Sigmoid colon (tissue), 7 donors: Measurements from ENCODE around the gene RAF1. TPM values are rescaled to one million over a fixed set of nuclear protein-coding genes. Genes with fewer than 3 reads are reported as not detected.

ENCODE experiments used
- DNase-seq: peaks from one replicate; pipeline ENCODE4 v3.0.0-alpha.2; 2019
- H3K27ac ChIP-seq, 4 donors: fragments of 200-600 bp; sonication (generic); one replicate each; pipeline ENCODE4 v1.5.1; 2016 to 2019; ENCODE audit warnings: mild to moderate bottlenecking in 1 of 4
- H3K27me3 ChIP-seq, 3 donors: fragments of 200-600 bp; sonication (generic); one replicate each; pipeline ENCODE4 v1.5.1; 2019; ENCODE audit warnings: mild to moderate bottlenecking in 1 of 3
- H3K36me3 ChIP-seq, 4 donors: fragments of 200-600 bp; sonication (generic); one replicate each; pipeline ENCODE4 v1.5.1; 2016 to 2019
- H3K4me1 ChIP-seq, 4 donors: fragments of 200-600 bp; sonication (generic); one replicate each; pipeline ENCODE4 v1.5.1; 2017 to 2019
- H3K4me3 ChIP-seq, 4 donors: fragments of 200-600 bp; sonication (generic); one replicate each; pipeline ENCODE4 v1.5.1; 2017 to 2019; ENCODE audit warnings: mild to moderate bottlenecking in 2 of 4, moderate library complexity in 1 of 4
- H3K9me3 ChIP-seq, 4 donors: fragments of 200-600 bp in 3 of 4; sonication (generic) in 3 of 4; one replicate each; pipeline versions ENCODE4 v1.5.1 to v1.6.1; 2013 to 2019
- EP300 ChIP-seq, 4 donors: sonication (generic); formaldehyde crosslinking; IDR thresholded peaks; one replicate each; pipeline ENCODE4 v1.6.1; 2017; ENCODE audit warnings: antibody characterized with exemption in 4 of 4
- POLR2A ChIP-seq, 2 donors: fragments of 450-650 bp; IDR thresholded peaks; one replicate each; pipeline ENCODE4 v1.6.1; 2016; ENCODE audit warnings: antibody characterized with exemption in 2 of 2, mild to moderate bottlenecking in 2 of 2, moderate library complexity in 2 of 2
- POLR2AphosphoS5 ChIP-seq, 4 donors: sonication (generic); formaldehyde crosslinking; IDR thresholded peaks; one replicate each; pipeline ENCODE4 v1.6.1; 2017; ENCODE audit warnings: antibody characterized with exemption in 4 of 4
- WGBS, 2 donors: extraction: QIAGEN DNeasy Blood & Tissue Kit; methylation state at CpG; one replicate each; pipeline ENCODE4 v1.1.7; 2013; 5-methylcytosine and 5-hydroxymethylcytosine counted together
- intact Hi-C: fragments of 100-400 bp; cut with DNase I; formaldehyde crosslinking; loops from one replicate; pipeline ENCODE4 v1.15.1; 2023
- polyA plus RNA-seq, 3 donors: library from polyadenylated mRNA; stranded (reverse); fragments of 200-250 nt; gene quantifications; one replicate each; pipeline ENCODE4 v1.2.3, GENCODE V29; 2013
- total RNA-seq, 4 donors: library from RNA; depleted of rRNA; stranded (reverse); fragments of >200 nt; gene quantifications; one replicate each; pipeline ENCODE4 v1.1.0, GENCODE V29; 2016
- TF ChIP-seq, protein P1 (sequence below), 4 experiments: fragments of 450-650 bp in 3 of 4; fragments of 200-600 bp in 1 of 4; IDR thresholded peaks; one replicate each; pipeline ENCODE4 v1.5.1; 2016 to 2019; ENCODE audit warnings: antibody characterized with exemption in 4 of 4, mild to moderate bottlenecking in 3 of 4, moderate library complexity in 2 of 4
- donor health status: healthy with polysubstance abuse.
- donor health status: Bipolar disorder and iron deficiency.
- donor health status: healthy.

The RAF1 gene
- total and polyA plus RNA-seq, 7 donors, result 45.0 to 101 (median 83.8) TPM

DNA sequence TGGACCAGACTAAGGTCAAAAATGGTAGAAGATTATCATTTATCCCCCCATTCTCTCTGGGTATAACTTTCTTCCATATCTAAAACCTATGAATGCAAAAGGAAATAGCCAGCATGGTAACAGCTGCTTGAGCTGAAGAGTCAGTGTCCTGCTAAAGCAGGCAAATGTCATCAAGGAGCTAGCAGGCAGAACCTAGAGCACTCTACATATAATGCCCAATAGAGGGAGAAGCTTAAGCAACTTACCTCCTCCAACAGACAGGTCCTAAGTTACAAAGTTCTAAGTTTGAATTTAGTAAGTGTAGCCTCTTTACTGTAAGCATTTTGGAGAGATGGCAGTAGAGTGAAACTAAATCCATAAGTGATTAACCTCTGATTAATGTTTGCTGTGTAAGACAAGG, 7.7 kb downstream of the RAF1 start:
- H3K36me3 ChIP-seq, result no peaks in the 10 kb centered on the region
- H3K9me3 ChIP-seq, result no peaks in the 10 kb centered on the region
- H3K4me1 ChIP-seq, result peaks cover 0 to 82% (median 71%) of the 10 kb centered on the region in 4 donors
- no peaks in the 10 kb centered on the region for H3K27me3 ChIP-seq
- no peak for DNase-seq
- H3K27ac ChIP-seq, result no peak overlapping the region
- intact Hi-C loops, result no loop called here
- TF ChIP-seq POLR2A (IDR thresholded peaks at IDR 0.05) (no peak), EP300 (IDR thresholded peaks at IDR 0.05) (no peak), POLR2AphosphoS5 (IDR thresholded peaks at IDR 0.05) (no peak)
- TF ChIP-seq, protein P1, sequence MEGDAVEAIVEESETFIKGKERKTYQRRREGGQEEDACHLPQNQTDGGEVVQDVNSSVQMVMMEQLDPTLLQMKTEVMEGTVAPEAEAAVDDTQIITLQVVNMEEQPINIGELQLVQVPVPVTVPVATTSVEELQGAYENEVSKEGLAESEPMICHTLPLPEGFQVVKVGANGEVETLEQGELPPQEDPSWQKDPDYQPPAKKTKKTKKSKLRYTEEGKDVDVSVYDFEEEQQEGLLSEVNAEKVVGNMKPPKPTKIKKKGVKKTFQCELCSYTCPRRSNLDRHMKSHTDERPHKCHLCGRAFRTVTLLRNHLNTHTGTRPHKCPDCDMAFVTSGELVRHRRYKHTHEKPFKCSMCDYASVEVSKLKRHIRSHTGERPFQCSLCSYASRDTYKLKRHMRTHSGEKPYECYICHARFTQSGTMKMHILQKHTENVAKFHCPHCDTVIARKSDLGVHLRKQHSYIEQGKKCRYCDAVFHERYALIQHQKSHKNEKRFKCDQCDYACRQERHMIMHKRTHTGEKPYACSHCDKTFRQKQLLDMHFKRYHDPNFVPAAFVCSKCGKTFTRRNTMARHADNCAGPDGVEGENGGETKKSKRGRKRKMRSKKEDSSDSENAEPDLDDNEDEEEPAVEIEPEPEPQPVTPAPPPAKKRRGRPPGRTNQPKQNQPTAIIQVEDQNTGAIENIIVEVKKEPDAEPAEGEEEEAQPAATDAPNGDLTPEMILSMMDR (IDR thresholded peaks at IDR 0.05), result no peak
- H3K4me3 ChIP-seq, result no peak overlapping the region

DNA sequence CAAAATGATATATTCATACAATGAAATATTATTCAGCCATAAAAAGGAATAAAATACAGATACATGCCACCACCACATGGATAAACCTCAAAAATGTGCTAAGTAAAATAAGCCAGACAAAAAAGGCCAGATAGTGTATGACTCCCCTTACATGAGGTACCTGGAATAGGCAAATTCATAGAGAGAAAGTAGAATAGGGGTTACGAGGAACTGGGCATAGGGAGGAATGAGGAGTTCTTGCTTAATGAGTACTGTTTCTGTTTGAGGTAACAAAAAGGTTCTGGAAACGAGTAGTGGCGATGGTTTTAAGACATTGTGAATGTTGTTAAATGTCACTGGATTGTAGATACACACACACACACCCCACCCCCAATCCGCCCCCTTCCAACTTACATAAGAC, 8.2 kb downstream of the RAF1 start:
- intact Hi-C loops, result no loop called here
- Histone ChIP-seq H3K27me3 (no peaks in the 10 kb centered on the region), H3K4me1 (peaks cover 0 to 79% (median 69%) of the 10 kb centered on the region in 4 donors), H3K36me3 (no peaks in the 10 kb centered on the region), H3K27ac (no peak overlapping the region), H3K4me3 (no peak overlapping the region), H3K9me3 (no peaks in the 10 kb centered on the region)
- TF ChIP-seq POLR2AphosphoS5 (IDR thresholded peaks at IDR 0.05), result no peak
- TF ChIP-seq, protein P1 (IDR thresholded peaks at IDR 0.05), result no peak
- no peak for TF ChIP-seq POLR2A (IDR thresholded peaks at IDR 0.05)
- no peak for TF ChIP-seq EP300 (IDR thresholded peaks at IDR 0.05)
- 66 to 78% methylated on average over 4 of the region's 4 CpGs for WGBS, 2 donors
- no peak for DNase-seq

DNA sequence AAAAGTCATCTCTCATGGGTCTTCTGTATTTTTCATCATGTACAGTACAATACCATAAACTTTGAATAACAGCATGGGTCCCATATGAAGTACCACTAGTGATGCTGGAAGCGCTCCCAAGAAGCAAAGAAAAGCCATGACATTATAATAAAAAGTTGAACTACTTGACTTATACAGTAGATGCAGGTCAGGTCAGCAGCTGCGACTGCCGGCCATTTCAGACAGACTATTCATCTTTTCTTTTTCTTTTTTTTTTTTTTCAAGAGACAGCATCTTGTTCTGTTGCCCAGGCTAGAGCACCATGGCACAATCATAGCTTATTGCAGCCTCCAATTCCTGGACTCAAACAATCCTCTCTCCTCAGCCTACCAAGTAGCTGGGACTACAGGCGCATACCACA, 10.2 kb downstream of the RAF1 start:
- WGBS, 2 donors, result 79 to 89% methylated on average over 4 of the region's 4 CpGs
- intact Hi-C loops, result no loop called here
- H3K27me3 ChIP-seq, result no peaks in the 10 kb centered on the region

DNA sequence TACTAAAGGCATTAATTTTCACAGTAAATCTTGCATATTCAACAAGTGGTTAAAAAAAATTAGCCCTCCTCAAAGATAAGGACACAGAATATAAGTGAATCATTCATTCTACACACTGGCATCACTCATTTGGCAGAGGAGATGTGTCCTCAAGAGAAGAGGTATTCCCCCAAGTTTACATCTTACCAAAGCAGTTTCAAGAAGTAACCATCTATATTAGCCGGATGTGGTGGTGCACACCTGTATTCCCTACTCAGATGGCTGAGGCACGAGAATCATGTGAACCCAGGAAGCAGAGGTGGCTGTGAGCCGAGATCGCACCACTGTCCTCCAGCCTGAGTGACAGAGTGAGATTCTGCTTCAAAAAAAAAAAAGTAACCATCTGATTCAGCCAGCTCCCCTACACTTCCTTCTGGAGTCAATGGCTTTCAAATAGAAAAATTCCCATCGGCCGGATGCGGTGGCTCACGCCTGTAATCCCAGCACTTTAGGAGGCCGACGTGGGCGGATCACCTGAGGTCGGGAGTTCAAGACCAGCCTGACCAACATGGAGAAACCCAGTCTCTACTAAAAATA, 15.4 kb downstream of the RAF1 start:
- Histone ChIP-seq H3K27ac (no peak overlapping the region), H3K4me3 (no peak overlapping the region), H3K27me3 (no peaks in the 10 kb centered on the region), H3K36me3 (no peaks in the 10 kb centered on the region), H3K9me3 (no peaks in the 10 kb centered on the region), H3K4me1 (peaks cover 0 to 60% (median 42%) of the 10 kb centered on the region in 4 donors)
- 92 to 95% methylated on average over 12 of the region's 12 CpGs for WGBS, 2 donors
- TF ChIP-seq, protein P1 (IDR thresholded peaks at IDR 0.05), result no peak
- TF ChIP-seq EP300 (IDR thresholded peaks at IDR 0.05) (no peak), POLR2AphosphoS5 (IDR thresholded peaks at IDR 0.05) (no peak), POLR2A (IDR thresholded peaks at IDR 0.05) (no peak)
- DNase-seq, result no peak
- intact Hi-C loops, result no loop called here

More for the DNA sequence above, 10.2 kb downstream of the RAF1 start:
- H3K27ac ChIP-seq, result no peak overlapping the region
- H3K9me3 ChIP-seq, result no peaks in the 10 kb centered on the region
- H3K4me3 ChIP-seq, result no peak overlapping the region
- TF ChIP-seq, protein P1 (IDR thresholded peaks at IDR 0.05), result no peak
- TF ChIP-seq POLR2A (IDR thresholded peaks at IDR 0.05) (no peak), EP300 (IDR thresholded peaks at IDR 0.05) (no peak), POLR2AphosphoS5 (IDR thresholded peaks at IDR 0.05) (no peak)
- peaks cover 0 to 60% (median 56%) of the 10 kb centered on the region in 4 donors for H3K4me1 ChIP-seq
- H3K36me3 ChIP-seq, result no peaks in the 10 kb centered on the region
- no peak for DNase-seq
